ENCODE data around the gene PHF21B. TPM values are rescaled to one million over a fixed set of nuclear protein-coding genes. Genes with fewer than 3 reads are reported as not detected.

Gene PHF21B
- total and polyA plus RNA-seq, 12 donors, result 0.30 to 4.4 (median 1.8) TPM

- DNase-seq, result peak in 1 of 7 donors; percentile 5
- Histone ChIP-seq H3K36me3 (replicated peaks in 1 of 2) (no peaks in the 10 kb centered on the region), H3K27ac (no peak overlapping the region), H3K27me3 (no peaks in the 10 kb centered on the region), H3K9me3 (replicated peaks in 1 of 3) (no peaks in the 10 kb centered on the region), H3K4me3 (no peak overlapping the region), H3K4me1 (replicated peaks in 1 of 2) (no peaks in the 10 kb centered on the region)
- TF ChIP-seq CTCF (IDR thresholded peaks at IDR 0.05) (no peak), POLR2A (IDR thresholded peaks at IDR 0.05) (no peak)
- 88 to 91% (median 90%) methylated on average over 29 to 46 of the region's 46 CpGs for WGBS, 4 donors
- intact Hi-C loops (cut with DNase I), result no loop called here
These were observed 93.2 kb downstream of the PHF21B start for GRCh38 chr22:44916281-44917231.

- intact Hi-C loops (cut with DNase I), result no loop called here
- no peaks in the 10 kb centered on the region for H3K27me3 ChIP-seq
- WGBS, 4 donors, result 80 to 93% (median 84%) methylated on average over 7 to 10 of the region's 10 CpGs
- no peaks in the 10 kb centered on the region for H3K4me1 ChIP-seq (replicated peaks in 1 of 2)
- no peaks in the 10 kb centered on the region for H3K36me3 ChIP-seq (replicated peaks in 1 of 2)
- H3K27ac ChIP-seq, result no peak overlapping the region
- no peak for DNase-seq
- TF ChIP-seq POLR2A (IDR thresholded peaks at IDR 0.05) (no peak), CTCF (IDR thresholded peaks at IDR 0.05) (no peak)
- no peaks in the 10 kb centered on the region for H3K9me3 ChIP-seq (replicated peaks in 1 of 3)
- H3K4me3 ChIP-seq, result no peak overlapping the region
These were observed 94.4 kb downstream of the PHF21B start for GRCh38 chr22:44915441-44915840.

- no peak overlapping the region for H3K4me3 ChIP-seq
- WGBS, 4 donors, result 90 to 96% (median 91%) methylated on average over 6 to 13 of the region's 13 CpGs
- intact Hi-C loops (cut with DNase I), result no loop called here
These were observed 95.6 kb downstream of the PHF21B start for GRCh38 chr22:44914026-44914721.

More at GRCh38 chr22:44914026-44914721, 95.6 kb downstream of the PHF21B start:
- DNase-seq, result peak in 1 of 7 donors; percentile 5
- Histone ChIP-seq H3K9me3 (replicated peaks in 1 of 3) (no peaks in the 10 kb centered on the region), H3K36me3 (replicated peaks in 1 of 2) (no peaks in the 10 kb centered on the region), H3K27ac (no peak overlapping the region), H3K4me1 (replicated peaks in 1 of 2) (no peaks in the 10 kb centered on the region), H3K27me3 (no peaks in the 10 kb centered on the region)
- TF ChIP-seq CTCF (IDR thresholded peaks at IDR 0.05) (no peak), POLR2A (IDR thresholded peaks at IDR 0.05) (no peak)
